ENCODE data around the gene SFMBT2.

- TF ChIP-seq CTCF (IDR thresholded peaks at IDR 0.05) = no peak
- no peak for TF ChIP-seq POLR2AphosphoS5 (IDR thresholded peaks at IDR 0.05)
- no peak for TF ChIP-seq POLR2A (IDR thresholded peaks at IDR 0.05)
- no peak for TF ChIP-seq EP300 (IDR thresholded peaks at IDR 0.05; ENCODE audit: low read depth)
Observed at GRCh38 chr10:7225133-7225532, 185.7 kb downstream of the SFMBT2 start.
